ENCODE measurements around the gene LCN6.

LCN6 gene

GRCh38 chr9:136779808-136780207 is 31.5 kb upstream of the LCN6 start:
- Histone ChIP-seq H3K4me2 (ENCODE audit: low read depth, low read length, poor library complexity, severe bottlenecking) (no peak overlapping the region), H3K4me3 (ENCODE audit: low read length, poor library complexity, severe bottlenecking) (no peak overlapping the region), H3K9me3 (ENCODE audit: insufficient read depth, low read depth, low read length) (no peaks in the 10 kb centered on the region), H3K4me1 (ENCODE audit: insufficient read depth, low read length, poor library complexity, severe bottlenecking) (no peaks in the 10 kb centered on the region), H3K9ac (ENCODE audit: low read depth, low read length, poor library complexity, severe bottlenecking) (no peak overlapping the region), H3K27me3 (ENCODE audit: insufficient read depth, low read length, poor library complexity, severe bottlenecking) (no peaks in the 10 kb centered on the region), H3K36me3 (ENCODE audit: insufficient read depth, low read length) (no peaks in the 10 kb centered on the region), H3F3A (ENCODE audit: low read depth) (no peaks in the 10 kb centered on the region), H2AFZ (ENCODE audit: low read length) (no peak overlapping the region), H3K9me2 (replicated peaks; ENCODE audit: low read depth, low read length) (no peaks in the 10 kb centered on the region), H3K79me2 (ENCODE audit: insufficient read depth, low read length) (no peaks in the 10 kb centered on the region), H4K20me1 (ENCODE audit: insufficient read depth, low read length, poor library complexity, severe bottlenecking) (no peaks in the 10 kb centered on the region)
- TF ChIP-seq CTCF (conservative IDR thresholded peaks at IDR 0.05; ENCODE audit: low read length) (no peak; the same call in 1 of the 2 replicates), EZH2phosphoT487 (IDR thresholded peaks at IDR 0.05; ENCODE audit: borderline replicate concordance) (no peak)

GRCh38 chr9:136777359-136777758 is 29.0 kb upstream of the LCN6 start:
- Histone ChIP-seq H3K9me2 (replicated peaks; ENCODE audit: low read depth, low read length) (no peaks in the 10 kb centered on the region), H4K20me1 (ENCODE audit: insufficient read depth, low read length, poor library complexity, severe bottlenecking) (no peaks in the 10 kb centered on the region), H3K27me3 (ENCODE audit: insufficient read depth, low read length, poor library complexity, severe bottlenecking) (no peaks in the 10 kb centered on the region), H3K9me3 (ENCODE audit: insufficient read depth, low read depth, low read length) (no peaks in the 10 kb centered on the region; the same call in 1 of the 2 replicates), H3K4me3 (ENCODE audit: low read length, poor library complexity, severe bottlenecking) (no peak overlapping the region), H3K79me2 (ENCODE audit: insufficient read depth, low read length) (no peaks in the 10 kb centered on the region), H3K36me3 (ENCODE audit: insufficient read depth, low read length) (no peaks in the 10 kb centered on the region), H3K4me1 (ENCODE audit: insufficient read depth, low read length, poor library complexity, severe bottlenecking) (peaks cover 6% of the 10 kb centered on the region), H3K4me2 (ENCODE audit: low read depth, low read length, poor library complexity, severe bottlenecking) (no peak overlapping the region), H2AFZ (ENCODE audit: low read length) (no peak overlapping the region), H3K9ac (ENCODE audit: low read depth, low read length, poor library complexity, severe bottlenecking) (no peak overlapping the region), H3F3A (ENCODE audit: low read depth) (no peaks in the 10 kb centered on the region)
- TF ChIP-seq EZH2phosphoT487 (IDR thresholded peaks at IDR 0.05; ENCODE audit: borderline replicate concordance) (no peak), CTCF (conservative IDR thresholded peaks at IDR 0.05; ENCODE audit: low read length) (no peak)

GRCh38 chr9:136776947-136777346 is 28.6 kb upstream of the LCN6 start:
- Histone ChIP-seq H3K9ac (ENCODE audit: low read depth, low read length, poor library complexity, severe bottlenecking) (no peak overlapping the region), H3K27me3 (ENCODE audit: insufficient read depth, low read length, poor library complexity, severe bottlenecking) (no peaks in the 10 kb centered on the region), H3K9me3 (ENCODE audit: insufficient read depth, low read depth, low read length) (no peaks in the 10 kb centered on the region; the same call in 1 of the 2 replicates), H3K9me2 (replicated peaks; ENCODE audit: low read depth, low read length) (no peaks in the 10 kb centered on the region), H2AFZ (ENCODE audit: low read length) (no peak overlapping the region), H3K79me2 (ENCODE audit: insufficient read depth, low read length) (no peaks in the 10 kb centered on the region), H3F3A (ENCODE audit: low read depth) (no peaks in the 10 kb centered on the region), H3K4me2 (ENCODE audit: low read depth, low read length, poor library complexity, severe bottlenecking) (no peak overlapping the region), H3K36me3 (ENCODE audit: insufficient read depth, low read length) (no peaks in the 10 kb centered on the region), H3K4me3 (ENCODE audit: low read length, poor library complexity, severe bottlenecking) (no peak overlapping the region), H3K4me1 (ENCODE audit: insufficient read depth, low read length, poor library complexity, severe bottlenecking) (peaks cover 6% of the 10 kb centered on the region), H4K20me1 (ENCODE audit: insufficient read depth, low read length, poor library complexity, severe bottlenecking) (no peaks in the 10 kb centered on the region)
- no peak for TF ChIP-seq CTCF (conservative IDR thresholded peaks at IDR 0.05; ENCODE audit: low read length)

All from Loucy (cell line).